ENCODE results near the gene POU2F2. TPM values are rescaled to one million over a fixed set of nuclear protein-coding genes. Genes with fewer than 3 reads are reported as not detected.

The POU2F2 gene
- total and polyA plus RNA-seq, 2 donors (not counting 3 experiments of a cell fraction or from before 2014, with no cell fraction given): 4.0 to 4.1 TPM

DNA sequence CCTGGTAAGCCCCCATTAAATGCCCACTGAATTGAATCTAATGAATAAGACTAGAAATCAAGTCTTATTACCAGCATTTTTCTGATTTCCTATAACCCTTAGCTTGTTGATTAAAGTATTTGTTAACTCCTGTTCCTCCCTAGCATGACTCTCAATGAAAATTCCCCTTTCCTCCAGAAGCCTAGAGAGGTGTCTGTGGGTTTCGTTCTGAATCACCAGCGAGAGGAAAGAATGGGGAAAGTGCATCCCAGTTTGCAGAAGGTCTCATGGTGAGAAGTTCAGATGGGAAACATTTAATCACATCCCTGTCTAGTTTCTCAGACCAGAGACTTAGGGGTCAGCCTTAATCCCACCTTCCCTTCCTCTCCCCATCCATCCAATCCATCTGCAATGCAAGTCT is 26.9 kb downstream of the POU2F2 start:
- no peak overlapping the region for H3K4me2 ChIP-seq (ENCODE audit: insufficient read depth, low read length)
- TF ChIP-seq MYC (IDR thresholded peaks at IDR 0.05; ENCODE audit: low read depth, low read length) (no peak), EZH2 (IDR thresholded peaks at IDR 0.05; ENCODE audit: borderline replicate concordance, low read depth, low read length, severe bottlenecking) (no peak), POLR2AphosphoS5 (IDR thresholded peaks at IDR 0.05; ENCODE audit: insufficient read depth, low read depth, low read length) (no peak), GATA2 (IDR thresholded peaks at IDR 0.05; ENCODE audit: insufficient read depth, insufficient read length, low read depth, low read length) (no peak), JUN (IDR thresholded peaks at IDR 0.05; ENCODE audit: borderline replicate concordance, insufficient read depth, insufficient read length, low read depth) (no peak), POLR2A (IDR thresholded peaks at IDR 0.05; ENCODE audit: low read depth, low read length) (no peak), FOS (IDR thresholded peaks at IDR 0.05; ENCODE audit: borderline replicate concordance, insufficient read depth, low read length) (no peak)
- TF ChIP-seq, protein P1, sequence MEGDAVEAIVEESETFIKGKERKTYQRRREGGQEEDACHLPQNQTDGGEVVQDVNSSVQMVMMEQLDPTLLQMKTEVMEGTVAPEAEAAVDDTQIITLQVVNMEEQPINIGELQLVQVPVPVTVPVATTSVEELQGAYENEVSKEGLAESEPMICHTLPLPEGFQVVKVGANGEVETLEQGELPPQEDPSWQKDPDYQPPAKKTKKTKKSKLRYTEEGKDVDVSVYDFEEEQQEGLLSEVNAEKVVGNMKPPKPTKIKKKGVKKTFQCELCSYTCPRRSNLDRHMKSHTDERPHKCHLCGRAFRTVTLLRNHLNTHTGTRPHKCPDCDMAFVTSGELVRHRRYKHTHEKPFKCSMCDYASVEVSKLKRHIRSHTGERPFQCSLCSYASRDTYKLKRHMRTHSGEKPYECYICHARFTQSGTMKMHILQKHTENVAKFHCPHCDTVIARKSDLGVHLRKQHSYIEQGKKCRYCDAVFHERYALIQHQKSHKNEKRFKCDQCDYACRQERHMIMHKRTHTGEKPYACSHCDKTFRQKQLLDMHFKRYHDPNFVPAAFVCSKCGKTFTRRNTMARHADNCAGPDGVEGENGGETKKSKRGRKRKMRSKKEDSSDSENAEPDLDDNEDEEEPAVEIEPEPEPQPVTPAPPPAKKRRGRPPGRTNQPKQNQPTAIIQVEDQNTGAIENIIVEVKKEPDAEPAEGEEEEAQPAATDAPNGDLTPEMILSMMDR (IDR thresholded peaks at IDR 0.05; ENCODE audit: extremely low read depth in 1 of 2, insufficient read depth in 1 of 2, low read depth in 1 of 2, low read length in 2 of 2): no peak
- TF ChIP-seq, protein P2, sequence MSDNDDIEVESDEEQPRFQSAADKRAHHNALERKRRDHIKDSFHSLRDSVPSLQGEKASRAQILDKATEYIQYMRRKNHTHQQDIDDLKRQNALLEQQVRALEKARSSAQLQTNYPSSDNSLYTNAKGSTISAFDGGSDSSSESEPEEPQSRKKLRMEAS (IDR thresholded peaks at IDR 0.05; ENCODE audit: insufficient read depth, insufficient read length): no peak
- no peak overlapping the region for H3K4me3 ChIP-seq (replicated peaks in 1 of 3; ENCODE audit: insufficient read depth in 1 of 3, low read depth in 1 of 3, low read length in 3 of 3)
- CTCF ChIA-PET: interaction anchor here (1.3 kb wide), 1 partner anchor 8 kb away, joined by 3 read pairs; no protein-coding TSS in a partner anchor
- H3K9ac ChIP-seq (replicated peaks; ENCODE audit: extremely low read depth, insufficient read depth, low read length): no peak overlapping the region
- intact Hi-C loops (cut with micrococcal nuclease): no loop called here
- POLR2A ChIA-PET: no interaction called here
- H3K4me1 ChIP-seq (ENCODE audit: control insufficient read depth, extremely low read depth, insufficient read depth, low read length): no peaks in the 10 kb centered on the region
- H3K27me3 ChIP-seq (ENCODE audit: control insufficient read depth in 2 of 2, insufficient read depth in 2 of 2, low read length in 2 of 2): peaks cover 3% of the 10 kb centered on the region in 2 experiments
- H3K27ac ChIP-seq (ENCODE audit: insufficient read depth, low read depth, low read length): no peak overlapping the region
- no peak overlapping the region for H2AFZ ChIP-seq (ENCODE audit: low read depth, low read length)
- DNase-seq (ENCODE audit: low read depth, low spot score) (no peak), FAIRE-seq (no peak)
- dilution Hi-C loops (cut with MboI; ENCODE audit: extremely low pct_ligation_motif_present, low sequenced_read_pairs): no loop called here
- H3K36me3 ChIP-seq (ENCODE audit: control insufficient read depth in 2 of 2, extremely low read depth in 1 of 2, insufficient read depth in 2 of 2, low read length in 2 of 2): no peaks in the 10 kb centered on the region
- BruUV-seq (replicated peaks): no TSS peak
- no peaks in the 10 kb centered on the region for H3K9me1 ChIP-seq (replicated peaks; ENCODE audit: control insufficient read depth, extremely low read depth, insufficient read depth, low read length)
- no peaks in the 10 kb centered on the region for H4K20me1 ChIP-seq (replicated peaks; ENCODE audit: control insufficient read depth, extremely low read depth, insufficient read depth, low read length)
- no peaks in the 10 kb centered on the region for H3K9me3 ChIP-seq (replicated peaks; ENCODE audit: control insufficient read depth, insufficient read depth, low read length)
- no peaks in the 10 kb centered on the region for H3K79me2 ChIP-seq (ENCODE audit: control insufficient read depth, insufficient read depth, low read length)
